ENCODE measurements around the gene UTP3.
"Not testable (repeated sequence)": the region's sequence is repeated elsewhere in the genome, so short reads cannot be mapped to it uniquely, and the experiment has no call there.

UTP3 gene

GRCh38 chr4:70712604-70713452 lies 24.5 kb downstream of the UTP3 start:
- DNase-seq (ENCODE audit: low read depth, low spot score): no peak
- no peak overlapping the region for H3K4me3 ChIP-seq (ENCODE audit: low read length)

GRCh38 chr4:70713453-70714078 lies 25.2 kb downstream of the UTP3 start:
- H3K4me3 ChIP-seq (ENCODE audit: low read length): no peak overlapping the region
- DNase-seq (ENCODE audit: low read depth, low spot score): no peak

DNA sequence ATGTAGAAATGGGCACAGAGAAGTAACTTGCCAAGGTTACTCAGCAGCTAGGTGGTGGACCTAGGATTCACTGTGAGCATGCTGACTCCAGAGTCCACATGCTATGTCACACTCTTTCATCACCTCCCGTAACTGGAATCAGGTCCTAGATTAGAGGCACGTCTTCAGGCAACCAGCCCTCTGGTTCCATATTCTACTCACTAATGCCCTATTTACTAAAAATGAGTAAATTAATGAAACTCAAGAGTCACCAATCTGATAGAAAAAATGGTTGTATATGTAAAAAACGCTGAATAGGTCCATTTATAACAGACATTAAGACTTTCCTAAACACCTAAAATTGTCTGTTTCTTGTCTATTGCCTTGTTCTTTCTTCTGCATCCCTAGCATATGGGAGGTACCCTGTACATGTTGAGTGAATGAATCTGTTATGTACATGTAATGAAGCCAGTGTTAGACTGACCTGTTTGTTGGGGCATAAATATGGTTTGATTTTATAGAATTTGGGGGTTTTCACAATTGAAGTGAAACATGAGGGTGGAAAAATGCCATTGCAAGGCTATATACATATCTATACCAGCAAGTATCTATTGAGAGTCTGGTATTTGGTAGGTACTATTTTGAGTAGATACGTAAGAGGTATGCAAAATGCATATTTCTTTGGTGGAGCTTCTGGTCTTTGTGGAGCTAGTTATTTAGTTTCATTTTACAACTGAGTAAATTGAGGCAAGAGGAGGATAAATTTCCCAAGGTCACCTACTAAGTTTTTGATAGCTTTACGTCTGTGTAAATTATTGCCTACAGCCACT lies 26.0 kb downstream of the UTP3 start:
- no peak overlapping the region for H3K4me3 ChIP-seq (ENCODE audit: low read length)
- DNase-seq (ENCODE audit: low read depth, low spot score): no peak

GRCh38 chr4:70715097-70715496 lies 26.8 kb downstream of the UTP3 start:
- H3K4me3 ChIP-seq (ENCODE audit: low read length): no peak overlapping the region
- DNase-seq (ENCODE audit: low read depth, low spot score): no peak

GRCh38 chr4:70718811-70719604 lies 30.7 kb downstream of the UTP3 start:
- DNase-seq (ENCODE audit: low read depth, low spot score): no peak
- H3K4me3 ChIP-seq (ENCODE audit: low read length): no peak overlapping the region

DNA sequence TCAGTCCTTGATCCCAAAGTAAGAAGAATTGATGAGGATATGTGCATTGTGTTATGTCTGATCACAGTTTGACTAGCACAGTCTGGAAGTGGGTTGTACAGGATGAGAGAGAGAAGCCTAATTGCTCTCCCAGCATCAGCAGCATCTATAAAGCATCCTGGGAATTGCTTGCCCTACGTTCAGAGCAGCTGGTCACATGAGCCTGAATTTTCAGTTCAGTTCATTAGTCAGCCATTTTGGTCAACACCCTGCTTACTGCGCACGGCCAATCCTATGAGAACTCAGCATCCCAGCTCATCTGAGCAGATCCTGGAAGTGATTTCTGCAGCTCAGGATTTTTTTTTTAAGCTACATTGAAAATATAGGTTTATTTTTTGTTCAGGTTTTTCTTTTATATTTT lies 33.4 kb downstream of the UTP3 start, which contains the start of gene RUFY3:
RUFY3 (plus strand) TSS at position 218 of the 400 bp plus-strand sequence. CDS start 610 bp downstream, outside the sequence.
- no peak for DNase-seq (ENCODE audit: low read depth, low spot score)

DNA sequence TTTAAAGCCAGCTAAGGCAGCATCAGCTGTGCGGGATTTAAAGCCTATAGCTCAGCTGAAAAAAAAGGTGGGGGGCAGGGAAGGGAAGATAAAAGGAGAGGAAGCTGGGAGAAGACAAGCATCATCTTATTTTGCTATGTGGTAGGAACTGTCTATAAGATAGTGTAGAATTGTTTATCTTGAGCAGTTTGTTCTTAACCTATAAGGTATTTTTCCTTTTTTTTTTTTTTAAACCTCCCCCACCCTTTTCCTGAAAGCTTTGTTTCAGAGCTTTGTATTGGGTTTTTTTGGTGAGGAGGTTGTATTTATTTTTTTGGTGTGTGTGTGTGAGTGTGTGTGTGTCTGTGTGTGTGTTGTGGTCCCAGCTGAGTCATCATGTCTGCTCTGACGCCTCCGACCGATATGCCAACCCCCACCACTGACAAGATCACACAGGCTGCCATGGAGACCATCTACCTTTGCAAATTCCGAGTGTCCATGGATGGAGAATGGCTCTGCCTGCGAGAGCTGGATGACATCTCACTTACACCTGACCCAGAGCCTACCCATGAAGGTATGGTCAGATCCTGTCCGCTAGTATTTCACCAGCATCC lies 34.0 kb downstream of the UTP3 start:
- peak overlapping the region; percentile 41 for H3K4me3 ChIP-seq (ENCODE audit: low read length)
- peak; percentile 58 for DNase-seq (ENCODE audit: low read depth, low spot score)

More for the DNA sequence above, 33.4 kb downstream of the UTP3 start, which contains the start of gene RUFY3:
- peak within 1 kb of the TSS; percentile 41 for H3K4me3 ChIP-seq (ENCODE audit: low read length)

DNA sequence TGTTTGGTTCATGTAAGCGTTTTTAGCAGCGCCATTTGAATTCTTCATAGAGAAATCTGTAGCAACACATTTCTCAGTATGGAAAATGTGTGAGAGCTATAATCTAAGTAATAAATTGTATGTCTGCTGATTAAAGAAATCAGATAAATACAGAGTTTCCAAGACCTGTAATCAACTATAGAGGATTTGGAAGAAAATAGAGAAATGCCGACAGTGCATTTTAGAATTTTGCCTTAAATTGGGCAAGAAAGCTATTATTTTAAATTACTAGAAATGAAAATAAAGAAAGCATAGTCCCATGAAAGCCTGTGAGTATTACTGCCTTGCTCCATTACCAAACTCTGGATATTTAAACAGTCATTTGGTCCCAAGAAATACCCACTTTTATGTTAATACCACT lies 36.1 kb downstream of the UTP3 start:
- no peak for DNase-seq (ENCODE audit: low read depth, low spot score)
- H3K4me3 ChIP-seq (ENCODE audit: low read length): no peak overlapping the region

DNA sequence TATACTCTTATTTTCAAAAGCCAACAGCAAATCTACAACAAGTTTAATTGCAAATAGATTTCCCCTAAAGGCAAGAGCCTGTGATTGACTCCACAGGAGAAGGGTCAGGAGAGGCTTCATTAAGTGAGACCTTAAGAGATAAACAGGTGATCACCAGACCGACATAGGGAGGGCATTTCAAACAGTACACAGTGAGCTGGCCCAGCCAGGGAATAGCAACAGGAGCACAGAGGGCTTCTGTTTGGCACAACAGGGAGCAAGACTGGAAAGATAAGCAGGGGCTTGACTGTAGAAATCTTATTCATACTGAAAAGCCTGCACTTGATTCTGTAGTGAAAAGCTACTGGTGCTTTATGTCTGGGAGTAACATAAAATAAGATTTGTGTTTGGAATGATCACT lies 37.3 kb downstream of the UTP3 start:
- H3K4me3 ChIP-seq (ENCODE audit: low read length): no peak overlapping the region
- no peak for DNase-seq (ENCODE audit: low read depth, low spot score)

DNA sequence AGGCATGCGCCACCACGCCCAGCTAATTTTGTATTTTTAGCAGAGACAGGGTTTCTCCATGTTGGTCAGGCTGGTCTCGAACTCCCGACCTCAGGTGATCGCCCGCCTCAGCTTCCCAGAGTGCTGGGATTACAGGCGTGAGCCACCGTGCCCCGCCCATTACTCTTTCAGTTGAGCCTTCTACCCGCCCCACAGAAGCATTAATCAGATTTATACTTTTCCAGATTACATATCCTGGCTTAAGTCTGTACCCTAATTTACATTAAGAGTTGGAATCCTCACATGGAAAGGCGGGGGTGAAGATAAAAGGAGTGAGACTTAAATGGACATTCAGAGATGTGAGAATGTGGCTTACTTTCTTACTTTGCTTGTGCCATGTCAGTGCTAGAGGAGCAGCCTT lies 38.2 kb downstream of the UTP3 start:
- not testable (repeated sequence) for H3K4me3 ChIP-seq (ENCODE audit: low read length); DNase-seq (ENCODE audit: low read depth, low spot score)

DNA sequence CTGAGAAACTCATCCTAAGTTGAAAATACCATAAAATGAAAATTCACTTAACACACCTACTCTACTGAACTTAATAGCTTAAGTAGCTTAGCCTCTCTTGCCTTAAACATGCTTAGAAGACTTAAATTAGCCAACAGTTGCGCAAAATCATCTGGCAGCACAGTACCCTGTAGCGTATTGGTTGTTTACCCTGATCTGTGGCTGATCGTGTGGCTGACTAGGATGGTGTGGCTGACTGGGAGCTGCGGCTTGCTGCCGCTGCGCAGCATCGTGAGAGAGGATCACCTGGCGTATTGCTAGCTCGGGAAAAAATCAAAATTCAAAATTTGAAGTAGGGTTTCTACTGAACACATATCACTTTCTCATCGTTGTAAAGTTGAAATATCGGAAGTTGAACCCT lies 39.8 kb downstream of the UTP3 start:
- H3K4me3 ChIP-seq (ENCODE audit: low read length): peak overlapping the region; percentile 24
- DNase-seq (ENCODE audit: low read depth, low spot score): peak; percentile 65

- H3K4me3 ChIP-seq (ENCODE audit: low read length); DNase-seq (ENCODE audit: low read depth, low spot score): not testable (repeated sequence)
Observed at GRCh38 chr4:70732878-70733277, 44.5 kb downstream of the UTP3 start.

- H3K4me3 ChIP-seq (ENCODE audit: low read length): peak overlapping the region; percentile 55
- peak; percentile 95 for DNase-seq (ENCODE audit: low read depth, low spot score)
Observed at GRCh38 chr4:70734168-70734954, 46.0 kb downstream of the UTP3 start.

GRCh38 chr4:70734971-70735370 lies 46.6 kb downstream of the UTP3 start:
- H3K4me3 ChIP-seq (ENCODE audit: low read length): peak overlapping the region; percentile 55

DNA sequence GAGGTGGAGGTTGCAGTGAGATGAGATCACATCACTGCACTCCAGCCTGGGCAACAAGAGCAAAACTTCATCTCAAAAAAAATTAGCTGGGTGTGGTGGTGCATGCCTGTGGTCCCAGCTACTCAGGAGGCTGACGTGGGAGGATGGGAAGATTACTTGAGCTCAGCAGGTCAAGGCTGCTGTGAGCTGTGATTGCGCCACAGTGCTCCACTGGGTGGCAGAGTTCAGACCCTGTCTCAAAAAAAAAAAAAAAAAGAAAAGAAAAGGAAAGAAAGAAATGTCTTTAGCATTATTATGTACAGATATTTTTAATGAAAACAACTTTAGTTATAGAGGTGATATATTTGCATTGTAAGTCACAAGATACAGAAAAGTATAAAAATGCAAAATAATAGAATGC lies 47.6 kb downstream of the UTP3 start:
- DNase-seq (ENCODE audit: low read depth, low spot score): peak; percentile 90
- H3K4me3 ChIP-seq (ENCODE audit: low read length): peak overlapping the region; percentile 4

More at GRCh38 chr4:70734971-70735370, 46.6 kb downstream of the UTP3 start:
- peak; percentile 78 for DNase-seq (ENCODE audit: low read depth, low spot score)

- peak; percentile 94 for DNase-seq (ENCODE audit: low read depth, low spot score)
- peak overlapping the region; percentile 45 for H3K4me3 ChIP-seq (ENCODE audit: low read length)
Observed at GRCh38 chr4:70737006-70737405, 48.7 kb downstream of the UTP3 start.

GRCh38 chr4:70737409-70737808 lies 49.1 kb downstream of the UTP3 start:
- peak overlapping the region; percentile 45 for H3K4me3 ChIP-seq (ENCODE audit: low read length)
- DNase-seq (ENCODE audit: low read depth, low spot score): peak; percentile 49

Data from Jurkat, Clone E6-1 (cell line).